ENCODE results near the gene ESRRA.
A peak's percentile ranks its signal among the peaks of the same experiment; 100 is the strongest.

- TF ChIP-seq ASH2L (IDR thresholded peaks at IDR 0.05; ENCODE audit: borderline replicate concordance, low read depth), result no peak
- TF ChIP-seq ATF3 (IDR thresholded peaks at IDR 0.05; ENCODE audit: borderline replicate concordance, extremely low read depth, low read depth, low read length), result no peak
- TF ChIP-seq MTA2 (IDR thresholded peaks at IDR 0.05; ENCODE audit: low read depth), result 0 out of 2 replicates have a peak, but pooled peaks have one; percentile 13
- no peak for TF ChIP-seq CEBPB (IDR thresholded peaks at IDR 0.05; ENCODE audit: borderline replicate concordance in 1 of 2, low read depth in 2 of 2, low read length in 2 of 2)
- 0 out of 2 replicates have a peak, but pooled peaks have one; percentile 32 for TF ChIP-seq YY1 (IDR thresholded peaks at IDR 0.05; ENCODE audit: low read depth, low read length)
- TF ChIP-seq HDGF (IDR thresholded peaks at IDR 0.05), result no peak
- TF ChIP-seq CREB1 (IDR thresholded peaks at IDR 0.05; ENCODE audit: low read depth), result no peak
- TF ChIP-seq CTCF (IDR thresholded peaks at IDR 0.05 in 2 of 3, conservative IDR thresholded peaks at IDR 0.05 in 1 of 3; ENCODE audit: control insufficient read depth in 2 of 3, extremely low read depth in 1 of 3, insufficient read depth in 1 of 3, low read depth in 3 of 3, low read length in 3 of 3), result peak; percentile 55 to 64 (median 55)
- no peak for TF ChIP-seq SRF (IDR thresholded peaks at IDR 0.05; ENCODE audit: low read depth in 2 of 2, low read length in 2 of 2)
- TF ChIP-seq BCL3 (IDR thresholded peaks at IDR 0.05; ENCODE audit: borderline replicate concordance, insufficient read depth, low read depth, low read length, poor library complexity, severe bottlenecking), result no peak
- TF ChIP-seq EZH2 (IDR thresholded peaks at IDR 0.05; ENCODE audit: borderline replicate concordance, control insufficient read depth, low read depth, low read length), result no peak
- TF ChIP-seq BMI1 (IDR thresholded peaks at IDR 0.05; ENCODE audit: borderline replicate concordance), result no peak
Observed at GRCh38 chr11:64359712-64360445, 54.6 kb downstream of the ESRRA start.
